Gastrocnemius medialis (tissue), 4 donors: ENCODE measurements around the gene LCLAT1.

ENCODE experiments used
- CTCF ChIP-seq, 5 experiments: fragments of 450-650 bp in 3 of 5; fragments of 200-600 bp in 2 of 5; sonication (generic) in 2 of 5; IDR thresholded peaks in 4 of 5; conservative IDR thresholded peaks in 1 of 5; 1 replicate in 4 of 5; 2 replicates in 1 of 5; pipeline ENCODE4 v1.5.1; 2016 to 2019; ENCODE audit warnings: antibody characterized with exemption in 5 of 5, mild to moderate bottlenecking in 3 of 5, moderate library complexity in 3 of 5
- POLR2A ChIP-seq, 2 donors: fragments of 450-650 bp; IDR thresholded peaks; one replicate each; pipeline ENCODE4 v1.6.1; 2017; ENCODE audit warnings: antibody characterized with exemption in 2 of 2, mild to moderate bottlenecking in 2 of 2, moderate library complexity in 2 of 2

GRCh38 chr2:30663321-30663720, 216.3 kb downstream of the LCLAT1 start:
- TF ChIP-seq CTCF (IDR thresholded peaks at IDR 0.05 in 4 of 5, conservative IDR thresholded peaks at IDR 0.05 in 1 of 5): no peak
- no peak for TF ChIP-seq POLR2A (IDR thresholded peaks at IDR 0.05)
